ENCODE measurements around the gene PARVA.

The PARVA gene

GRCh38 chr11:12559011-12559410, 181.6 kb downstream of the PARVA start:
- Histone ChIP-seq H3K4me3 (ENCODE audit: low read depth, low read length) (no peak overlapping the region), H3K9ac (ENCODE audit: low read depth, low read length) (no peak overlapping the region), H3K27me3 (ENCODE audit: control insufficient read depth, insufficient read depth, low read length) (no peaks in the 10 kb centered on the region), H3K36me3 (ENCODE audit: control insufficient read depth, insufficient read depth, low read length) (no peaks in the 10 kb centered on the region), H3K4me1 (ENCODE audit: control insufficient read depth, insufficient read depth, low read length) (peaks cover 18% of the 10 kb centered on the region), H3K27ac (ENCODE audit: low read depth, low read length) (no peak overlapping the region), H3K9me3 (ENCODE audit: control insufficient read depth, insufficient read depth, low read length) (0 out of 2 replicates have a peak, but pooled peaks cover 3% of the 10 kb centered on the region)

DNA sequence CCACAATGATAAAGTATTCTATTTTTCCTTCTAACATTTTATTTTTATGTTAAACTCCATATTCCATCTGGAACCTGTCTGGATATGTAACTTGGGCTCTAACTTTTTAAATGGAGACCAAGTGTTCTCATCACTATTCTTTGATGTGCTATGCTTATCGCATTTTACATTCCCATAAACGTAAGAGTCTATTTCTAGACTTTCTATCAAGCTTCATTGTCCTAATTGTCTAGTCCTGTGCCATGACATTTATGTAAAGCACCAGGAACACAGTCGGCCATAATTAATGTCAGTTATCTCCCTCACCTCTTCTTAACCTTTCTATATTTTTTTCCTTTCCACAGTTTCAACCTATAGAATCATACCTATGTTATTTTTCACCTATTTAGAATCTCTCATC, 183.0 kb downstream of the PARVA start:
- H3K9me3 ChIP-seq (ENCODE audit: control insufficient read depth, insufficient read depth, low read length), result no peaks in the 10 kb centered on the region
- no peaks in the 10 kb centered on the region for H3K27me3 ChIP-seq (ENCODE audit: control insufficient read depth, insufficient read depth, low read length)
- no peak overlapping the region for H3K9ac ChIP-seq (ENCODE audit: low read depth, low read length)
- H3K27ac ChIP-seq (ENCODE audit: low read depth, low read length), result no peak overlapping the region
- H3K4me3 ChIP-seq (ENCODE audit: low read depth, low read length), result no peak overlapping the region
- H3K4me1 ChIP-seq (ENCODE audit: control insufficient read depth, insufficient read depth, low read length), result peaks cover 18% of the 10 kb centered on the region
- no peaks in the 10 kb centered on the region for H3K36me3 ChIP-seq (ENCODE audit: control insufficient read depth, insufficient read depth, low read length)

DNA sequence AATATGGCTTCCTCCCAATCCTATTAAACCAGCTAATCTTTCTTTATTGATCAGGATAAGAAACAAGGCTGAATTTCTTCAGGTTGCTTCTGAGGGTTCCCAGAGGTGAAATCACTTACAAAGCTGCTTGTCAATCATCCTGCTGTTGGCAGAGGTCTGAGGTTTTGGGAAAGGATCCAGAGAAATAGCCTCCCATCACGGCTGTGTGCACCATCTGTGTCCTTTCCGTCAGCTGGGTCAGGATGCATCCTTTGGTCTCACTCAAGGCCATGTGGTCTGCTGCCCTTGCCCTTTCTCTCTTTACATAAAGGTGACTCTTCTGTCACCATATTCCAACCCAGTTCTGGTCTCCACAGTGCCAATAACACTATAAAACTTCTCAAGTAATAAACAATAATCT, 183.5 kb downstream of the PARVA start:
- Histone ChIP-seq H3K9ac (ENCODE audit: low read depth, low read length) (no peak overlapping the region), H3K27me3 (ENCODE audit: control insufficient read depth, insufficient read depth, low read length) (no peaks in the 10 kb centered on the region), H3K9me3 (ENCODE audit: control insufficient read depth, insufficient read depth, low read length) (no peaks in the 10 kb centered on the region), H3K27ac (ENCODE audit: low read depth, low read length) (no peak overlapping the region), H3K4me3 (ENCODE audit: low read depth, low read length) (no peak overlapping the region), H3K4me1 (ENCODE audit: control insufficient read depth, insufficient read depth, low read length) (peaks cover 16% of the 10 kb centered on the region), H3K36me3 (ENCODE audit: control insufficient read depth, insufficient read depth, low read length) (no peaks in the 10 kb centered on the region)

- no peak overlapping the region for H3K27ac ChIP-seq (ENCODE audit: low read depth, low read length)
- H3K4me1 ChIP-seq (ENCODE audit: control insufficient read depth, insufficient read depth, low read length), result no peaks in the 10 kb centered on the region
- H3K36me3 ChIP-seq (ENCODE audit: control insufficient read depth, insufficient read depth, low read length), result no peaks in the 10 kb centered on the region
- H3K4me3 ChIP-seq (ENCODE audit: low read depth, low read length), result no peak overlapping the region
- H3K9ac ChIP-seq (ENCODE audit: low read depth, low read length), result no peak overlapping the region
- no peaks in the 10 kb centered on the region for H3K27me3 ChIP-seq (ENCODE audit: control insufficient read depth, insufficient read depth, low read length)
- no peaks in the 10 kb centered on the region for H3K9me3 ChIP-seq (ENCODE audit: control insufficient read depth, insufficient read depth, low read length)
Measured at GRCh38 chr11:12564012-12564411, 186.6 kb downstream of the PARVA start.

DNA sequence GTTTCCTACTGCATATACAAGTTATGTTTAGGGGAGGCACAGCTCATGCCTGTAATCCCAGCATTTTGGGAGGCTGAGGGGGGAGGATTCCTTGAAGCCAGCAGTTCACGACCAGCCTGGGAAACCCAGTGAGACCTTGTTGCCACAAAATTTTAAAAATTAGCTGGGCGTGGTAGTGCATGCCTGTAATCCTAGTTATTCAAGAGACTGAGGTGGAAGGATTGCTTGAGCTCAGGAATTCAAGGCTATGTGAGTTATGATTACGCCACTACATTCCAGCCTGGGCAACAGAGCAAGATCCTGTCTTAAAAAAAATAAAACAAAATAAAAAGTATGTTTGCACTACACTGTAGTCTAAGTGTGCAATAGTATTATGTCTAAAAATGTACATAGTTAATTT, 188.0 kb downstream of the PARVA start:
- H3K9me3 ChIP-seq (ENCODE audit: control insufficient read depth, insufficient read depth, low read length), result no peaks in the 10 kb centered on the region
- H3K36me3 ChIP-seq (ENCODE audit: control insufficient read depth, insufficient read depth, low read length), result no peaks in the 10 kb centered on the region
- no peaks in the 10 kb centered on the region for H3K4me1 ChIP-seq (ENCODE audit: control insufficient read depth, insufficient read depth, low read length)
- no peak overlapping the region for H3K4me3 ChIP-seq (ENCODE audit: low read depth, low read length)
- no peaks in the 10 kb centered on the region for H3K27me3 ChIP-seq (ENCODE audit: control insufficient read depth, insufficient read depth, low read length)
- H3K27ac ChIP-seq (ENCODE audit: low read depth, low read length), result no peak overlapping the region
- no peak overlapping the region for H3K9ac ChIP-seq (ENCODE audit: low read depth, low read length)

DNA sequence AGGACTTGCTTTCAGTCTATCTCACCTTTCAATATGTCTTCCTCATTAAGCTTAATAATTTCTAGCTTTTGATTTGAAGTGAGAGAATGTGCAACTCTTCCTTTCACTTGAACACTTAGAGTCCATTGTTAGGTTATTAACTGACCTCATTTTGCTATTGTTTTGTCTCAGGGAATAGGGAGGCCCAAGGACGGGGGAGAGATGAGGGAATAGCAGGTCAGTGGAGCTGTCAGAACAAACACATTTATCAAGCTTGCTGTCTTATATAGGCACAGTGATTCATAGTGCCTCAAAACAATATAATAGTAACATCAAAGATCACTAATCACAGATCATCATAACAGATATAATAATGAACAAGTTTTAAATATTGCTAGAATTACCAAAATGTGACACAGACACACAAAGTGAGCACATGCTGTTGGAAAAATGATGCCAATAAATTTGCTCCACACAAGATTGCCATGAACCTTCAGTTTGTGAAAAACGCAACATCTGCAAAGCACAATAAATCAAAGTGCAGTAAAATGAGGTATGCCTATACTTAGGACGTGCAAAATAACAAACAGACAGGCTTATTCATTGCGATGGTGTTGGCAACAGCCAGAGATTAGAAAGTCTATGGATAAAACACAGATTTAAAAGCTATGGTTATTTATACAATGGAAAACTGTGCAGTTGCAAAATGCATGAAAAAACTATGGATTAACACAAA, 190.5 kb downstream of the PARVA start:
- H3K27me3 ChIP-seq (ENCODE audit: control insufficient read depth, insufficient read depth, low read length), result no peaks in the 10 kb centered on the region
- no peaks in the 10 kb centered on the region for H3K36me3 ChIP-seq (ENCODE audit: control insufficient read depth, insufficient read depth, low read length)
- H3K4me3 ChIP-seq (ENCODE audit: low read depth, low read length), result no peak overlapping the region
- no peak overlapping the region for H3K9ac ChIP-seq (ENCODE audit: low read depth, low read length)
- H3K9me3 ChIP-seq (ENCODE audit: control insufficient read depth, insufficient read depth, low read length), result no peaks in the 10 kb centered on the region
- H3K27ac ChIP-seq (ENCODE audit: low read depth, low read length), result no peak overlapping the region
- no peaks in the 10 kb centered on the region for H3K4me1 ChIP-seq (ENCODE audit: control insufficient read depth, insufficient read depth, low read length)

DNA sequence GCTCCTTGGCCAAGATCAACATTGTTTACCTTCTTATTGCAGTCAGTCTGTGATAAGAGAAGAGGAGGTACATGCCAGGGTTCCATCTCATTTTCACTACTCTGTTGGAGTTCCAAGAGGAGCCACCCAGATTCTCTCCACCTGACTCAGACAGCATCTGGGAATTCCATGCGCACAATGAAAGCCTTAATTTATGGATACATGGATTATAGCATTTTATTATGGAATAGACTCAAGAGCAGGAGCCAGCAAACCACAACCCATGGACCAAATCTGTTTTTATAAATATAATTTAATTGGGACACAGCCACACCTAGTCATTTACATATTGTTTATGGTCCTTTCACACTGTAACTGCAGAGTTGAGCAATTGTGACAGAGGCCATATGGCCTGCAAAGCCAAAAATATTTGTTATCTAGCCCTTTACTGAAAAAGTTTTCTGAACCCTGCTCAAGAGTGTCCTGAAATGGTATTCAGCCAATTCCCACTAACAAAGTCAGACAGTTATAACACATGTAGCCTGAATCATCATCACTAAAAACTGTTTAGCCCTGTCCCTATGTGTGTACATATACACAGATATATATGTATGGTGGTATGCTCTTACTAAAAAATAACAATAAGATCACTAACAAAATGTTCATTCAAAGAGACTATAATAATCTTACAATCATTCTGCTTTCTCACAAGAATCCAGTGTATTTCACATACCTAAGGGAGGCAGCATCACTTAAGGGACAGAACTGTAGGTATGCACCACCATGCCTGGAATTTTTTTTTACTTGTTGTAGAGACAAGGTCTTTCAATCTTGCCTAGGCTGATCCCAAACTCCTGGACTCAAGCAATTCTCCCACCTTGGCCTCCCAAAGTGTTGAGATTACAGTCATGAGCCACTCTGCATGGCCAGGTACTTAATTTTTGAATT, 192.4 kb downstream of the PARVA start:
- Histone ChIP-seq H3K4me3 (ENCODE audit: low read depth, low read length) (no peak overlapping the region), H3K27ac (ENCODE audit: low read depth, low read length) (no peak overlapping the region), H3K27me3 (ENCODE audit: control insufficient read depth, insufficient read depth, low read length) (no peaks in the 10 kb centered on the region), H3K4me1 (ENCODE audit: control insufficient read depth, insufficient read depth, low read length) (no peaks in the 10 kb centered on the region), H3K36me3 (ENCODE audit: control insufficient read depth, insufficient read depth, low read length) (no peaks in the 10 kb centered on the region), H3K9ac (ENCODE audit: low read depth, low read length) (no peak overlapping the region), H3K9me3 (ENCODE audit: control insufficient read depth, insufficient read depth, low read length) (no peaks in the 10 kb centered on the region)

DNA sequence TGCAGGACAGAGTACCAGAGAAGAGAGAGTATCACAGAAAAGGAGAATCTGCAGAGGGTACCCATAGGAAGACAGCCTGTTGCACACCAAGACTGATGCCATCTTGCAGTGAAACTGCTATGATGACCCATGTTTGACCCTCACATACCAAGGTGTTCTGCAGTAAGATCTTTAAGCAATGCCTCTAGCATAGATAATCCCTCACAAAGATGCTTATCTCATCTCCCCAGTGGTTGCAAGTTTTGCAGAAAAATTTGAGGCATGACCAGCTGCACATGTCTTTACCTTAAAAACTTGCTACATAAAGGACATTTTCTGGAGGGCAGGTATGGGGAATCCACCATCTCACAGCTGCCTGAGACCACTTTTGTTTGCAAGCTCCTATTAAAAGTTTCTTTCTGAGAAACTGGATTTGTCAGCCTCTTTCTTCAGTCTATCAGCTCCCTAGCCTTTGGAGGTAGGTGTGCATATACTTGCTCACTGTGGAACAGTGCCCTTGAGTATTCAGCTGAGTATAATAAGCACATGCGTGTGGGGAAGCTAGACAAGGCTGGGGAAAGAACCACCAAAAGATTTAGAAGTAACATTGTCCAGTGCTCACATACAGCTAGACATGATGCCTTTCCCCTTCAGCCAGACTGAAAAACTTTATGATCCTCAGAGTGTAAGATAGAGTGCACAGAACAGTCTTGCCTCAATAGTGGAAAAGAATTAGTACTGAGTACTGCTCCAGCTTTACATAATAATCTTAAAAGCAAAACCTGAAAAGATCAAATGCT, 196.5 kb downstream of the PARVA start:
- no peak overlapping the region for H3K27ac ChIP-seq (ENCODE audit: low read depth, low read length)

GRCh38 chr11:12577725-12578644, 200.6 kb downstream of the PARVA start:
- Histone ChIP-seq H3K27ac (ENCODE audit: low read depth, low read length) (no peak overlapping the region), H3K4me3 (ENCODE audit: low read depth, low read length) (no peak overlapping the region), H3K9ac (ENCODE audit: low read depth, low read length) (no peak overlapping the region), H3K4me1 (ENCODE audit: control insufficient read depth, insufficient read depth, low read length) (peaks cover 5% of the 10 kb centered on the region; the same call in 1 of the 2 replicates), H3K36me3 (ENCODE audit: control insufficient read depth, insufficient read depth, low read length) (no peaks in the 10 kb centered on the region), H3K9me3 (ENCODE audit: control insufficient read depth, insufficient read depth, low read length) (no peaks in the 10 kb centered on the region), H3K27me3 (ENCODE audit: control insufficient read depth, insufficient read depth, low read length) (no peaks in the 10 kb centered on the region)

More for the DNA sequence above, 196.5 kb downstream of the PARVA start:
- Histone ChIP-seq H3K36me3 (ENCODE audit: control insufficient read depth, insufficient read depth, low read length) (no peaks in the 10 kb centered on the region), H3K27me3 (ENCODE audit: control insufficient read depth, insufficient read depth, low read length) (no peaks in the 10 kb centered on the region), H3K4me3 (ENCODE audit: low read depth, low read length) (no peak overlapping the region), H3K9ac (ENCODE audit: low read depth, low read length) (no peak overlapping the region), H3K9me3 (ENCODE audit: control insufficient read depth, insufficient read depth, low read length) (no peaks in the 10 kb centered on the region), H3K4me1 (ENCODE audit: control insufficient read depth, insufficient read depth, low read length) (peaks cover 5% of the 10 kb centered on the region; the same call in 1 of the 2 replicates)

GRCh38 chr11:12581416-12581815, 204.0 kb downstream of the PARVA start:
- no peak overlapping the region for H3K4me3 ChIP-seq (ENCODE audit: low read depth, low read length)
- H3K9me3 ChIP-seq (ENCODE audit: control insufficient read depth, insufficient read depth, low read length), result no peaks in the 10 kb centered on the region
- no peaks in the 10 kb centered on the region for H3K27me3 ChIP-seq (ENCODE audit: control insufficient read depth, insufficient read depth, low read length)
- H3K27ac ChIP-seq (ENCODE audit: low read depth, low read length), result no peak overlapping the region
- H3K9ac ChIP-seq (ENCODE audit: low read depth, low read length), result no peak overlapping the region
- peaks cover 3% of the 10 kb centered on the region; the same call in 1 of the 2 replicates for H3K4me1 ChIP-seq (ENCODE audit: control insufficient read depth, insufficient read depth, low read length)
- H3K36me3 ChIP-seq (ENCODE audit: control insufficient read depth, insufficient read depth, low read length), result no peaks in the 10 kb centered on the region
